Globus pallidus (tissue), 1 donor: ENCODE measurements around the gene NAA38.
A peak's percentile ranks its signal among the peaks of the same experiment; 100 is the strongest.
"Not testable (repeated sequence)": the region's sequence is repeated elsewhere in the genome, so short reads cannot be mapped to it uniquely, and the experiment has no call there.

ENCODE experiments used
- DNase-seq: peaks from one replicate; pipeline ENCODE4 v3.0.0-alpha.2; 2015; ENCODE audit warnings: low spot score

NAA38 gene

GRCh38 chr17:7882068-7882467 lies 24.7 kb upstream of the NAA38 start:
- no peak for DNase-seq

- no peak for DNase-seq
These were observed 24.1 kb upstream of the NAA38 start for GRCh38 chr17:7881276-7882054.

- DNase-seq = no peak
These were observed 22.9 kb upstream of the NAA38 start for GRCh38 chr17:7880076-7880868.

- DNase-seq = no peak
These were observed 20.9 kb upstream of the NAA38 start for GRCh38 chr17:7878234-7878633.

- no peak for DNase-seq
These were observed 18.5 kb upstream of the NAA38 start for GRCh38 chr17:7875804-7876370.

- no peak for DNase-seq
These were observed 15.7 kb upstream of the NAA38 start for GRCh38 chr17:7873051-7873450.

GRCh38 chr17:7867881-7868329 lies 10.5 kb upstream of the NAA38 start:
- no peak for DNase-seq

- no peak for DNase-seq
These were observed 7.8 kb upstream of the NAA38 start for GRCh38 chr17:7864995-7865650.

GRCh38 chr17:7864384-7864783 lies 7.0 kb upstream of the NAA38 start:
- DNase-seq = not testable (repeated sequence)

GRCh38 chr17:7862692-7863437 lies 5.5 kb upstream of the NAA38 start:
- DNase-seq = peak; percentile 42

- no peak for DNase-seq
These were observed 1.7 kb upstream of the NAA38 start for GRCh38 chr17:7859028-7859427.

GRCh38 chr17:7858522-7858810 lies 1.1 kb upstream of the NAA38 start:
- no peak for DNase-seq

GRCh38 chr17:7857713-7858521 lies 558 bp upstream of the NAA38 start, which contains the start of gene CYB5D1:
TSS of gene CYB5D1 (plus strand) at chr17:7858003. CDS start at chr17:7858135, 132 bp downstream.
- DNase-seq = no peak

- DNase-seq = no peak
These were observed 1.1 kb downstream of the NAA38 start for GRCh38 chr17:7856011-7856810.

GRCh38 chr17:7855660-7856010 lies 1.7 kb downstream of the NAA38 start:
- DNase-seq = no peak

GRCh38 chr17:7854851-7855659 lies 2.3 kb downstream of the NAA38 start, which contains the start of gene TMEM88:
TSS of gene TMEM88 (plus strand) at chr17:7855066. CDS start at chr17:7855075, 9 bp downstream.
- DNase-seq = no peak

GRCh38 chr17:7854078-7854777 lies 3.1 kb downstream of the NAA38 start:
- DNase-seq = no peak

GRCh38 chr17:7853691-7854038 lies 3.7 kb downstream of the NAA38 start:
- no peak for DNase-seq
